T-helper 1 cell treated with Interleukin-12 subunit alpha and Interleukin-12 subunit beta and Interleukin-4 antibody, amounts not matched to agents 30 ng/mL and 1 ng/mL, for 36 hours (primary cell): ENCODE results near the gene AURKA. TPM values are rescaled to one million over a fixed set of nuclear protein-coding genes. Genes with fewer than 3 reads are reported as not detected.
"Not testable (repeated sequence)": the region's sequence is repeated elsewhere in the genome, so short reads cannot be mapped to it uniquely, and the experiment has no call there.

Source experiments
- intact Hi-C: fragments of 100-400 bp; cut with micrococcal nuclease; formaldehyde crosslinking; loops from one replicate; pipeline ENCODE4 v1.15.1; 2024
- total RNA-seq: library from RNA; stranded (reverse); gene quantifications from 2 replicates; pipeline ENCODE4 v1.2.3, GENCODE V29; 2022

Gene AURKA
- total RNA-seq, 1 donor from 2014 or later: 46.7 TPM

DNA sequence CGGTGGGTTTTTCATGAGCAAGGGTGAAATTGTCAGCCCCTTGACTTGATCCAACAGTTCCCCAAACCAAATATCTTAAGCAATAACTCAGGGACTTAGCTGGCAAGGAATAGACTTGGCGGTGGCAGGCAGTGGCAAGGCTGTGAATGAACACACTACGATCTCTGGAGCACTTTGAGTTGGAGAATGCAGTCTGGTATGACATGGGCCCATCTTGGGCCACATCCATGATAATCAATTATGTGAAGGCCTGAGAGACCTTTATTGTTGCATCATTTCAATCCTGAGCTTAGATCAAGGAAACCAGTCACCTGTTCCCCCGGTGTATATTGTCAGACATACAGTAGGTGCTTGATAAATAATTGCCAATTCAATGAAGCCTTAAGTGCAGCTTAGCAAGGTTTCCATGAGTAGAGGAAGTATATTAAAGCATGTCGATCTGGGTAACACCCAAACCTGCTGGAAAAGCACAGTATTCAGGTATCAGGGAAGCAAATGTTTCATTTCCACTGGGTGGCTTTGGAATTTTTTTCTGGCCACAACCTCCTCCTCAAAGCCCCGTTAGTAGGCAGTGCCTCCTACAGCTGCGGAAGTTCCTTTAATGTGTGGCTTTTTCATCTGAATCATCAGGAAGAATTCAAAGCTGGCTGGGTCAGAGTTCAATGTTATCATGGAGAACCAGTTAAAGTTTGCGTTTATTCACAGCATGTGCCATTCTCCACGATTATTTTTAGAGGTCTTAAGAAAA lies 30.2 kb upstream of the AURKA start:
- intact Hi-C loops: no loop called here

DNA sequence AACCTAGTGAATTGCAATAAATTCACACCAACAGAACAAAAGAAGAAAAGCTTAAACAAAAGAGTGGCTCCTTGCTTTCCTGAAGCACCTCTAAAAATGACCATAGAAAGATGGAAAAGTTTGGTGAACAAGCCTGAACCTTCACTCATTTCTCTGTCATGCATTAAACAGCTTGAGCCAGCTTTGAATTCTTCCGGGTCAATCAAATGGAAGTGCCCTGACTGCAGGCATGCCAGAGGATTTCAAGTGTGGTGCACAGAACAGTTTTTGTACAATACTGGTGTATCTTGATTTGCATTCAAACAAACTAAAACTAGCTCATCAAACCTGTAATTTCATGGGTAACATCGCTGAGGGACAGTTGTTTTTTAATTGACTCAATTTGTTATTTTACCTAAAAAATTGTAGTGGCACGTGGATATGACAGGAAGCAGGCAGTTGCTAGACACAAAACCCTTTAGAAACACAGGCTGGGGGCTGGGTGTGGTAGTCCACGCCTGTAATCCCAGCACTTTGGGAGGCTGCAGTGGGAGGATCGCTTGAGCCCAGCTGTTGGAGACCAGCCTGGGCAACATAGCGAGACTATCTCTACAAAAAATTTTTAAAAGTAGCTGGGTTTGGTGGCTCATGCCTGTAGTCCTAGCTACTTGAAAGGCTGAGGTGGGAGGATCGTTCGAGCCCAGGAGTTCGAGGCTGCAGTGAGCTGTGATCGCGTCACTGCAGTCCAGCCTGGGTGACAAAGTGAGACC lies 29.1 kb upstream of the AURKA start:
- intact Hi-C loops: no loop called here

DNA sequence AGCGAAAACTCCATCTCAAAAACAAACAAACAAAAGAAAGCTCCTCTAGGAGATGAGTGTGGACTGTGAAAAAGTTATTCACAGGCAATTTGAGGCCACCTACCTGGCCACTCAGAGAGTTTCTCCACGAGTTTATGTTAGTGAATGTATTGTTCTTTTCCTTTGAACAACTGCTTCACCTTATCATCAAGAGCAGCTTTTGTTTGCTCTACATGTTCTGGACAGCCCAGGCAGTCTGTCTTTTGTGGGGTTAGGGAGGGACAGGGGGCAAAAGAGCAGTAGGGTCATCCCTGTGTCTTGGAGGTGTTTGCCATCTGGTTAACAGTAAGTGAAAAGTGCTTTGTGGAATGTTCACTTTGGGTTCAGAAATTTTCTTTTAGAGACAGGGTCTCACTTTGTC lies 28.0 kb upstream of the AURKA start:
- intact Hi-C loops: no loop called here

DNA sequence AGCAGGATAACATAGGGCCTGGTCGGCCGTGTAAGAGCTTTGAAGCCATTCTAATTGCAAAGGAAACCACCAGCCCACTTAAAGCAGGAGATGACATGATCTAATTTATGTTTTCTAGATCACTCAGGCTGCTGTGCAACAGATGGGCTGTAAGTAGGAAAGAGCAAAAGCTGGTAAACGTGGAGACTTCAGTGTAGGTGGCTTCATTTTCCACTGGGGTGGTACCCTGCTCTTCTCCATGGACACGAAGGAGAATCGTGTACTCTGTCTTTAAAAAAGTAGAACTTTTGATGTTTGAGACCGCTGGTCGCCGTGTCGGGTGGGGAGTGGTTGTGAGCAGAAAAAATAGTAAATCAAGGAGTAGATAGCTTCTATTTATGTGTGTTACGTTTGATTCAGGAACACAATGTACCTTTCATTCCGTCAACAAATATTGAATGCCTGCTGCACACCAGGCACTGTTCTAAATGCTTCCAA lies 26.4 kb upstream of the AURKA start:
- intact Hi-C loops: no loop called here

DNA sequence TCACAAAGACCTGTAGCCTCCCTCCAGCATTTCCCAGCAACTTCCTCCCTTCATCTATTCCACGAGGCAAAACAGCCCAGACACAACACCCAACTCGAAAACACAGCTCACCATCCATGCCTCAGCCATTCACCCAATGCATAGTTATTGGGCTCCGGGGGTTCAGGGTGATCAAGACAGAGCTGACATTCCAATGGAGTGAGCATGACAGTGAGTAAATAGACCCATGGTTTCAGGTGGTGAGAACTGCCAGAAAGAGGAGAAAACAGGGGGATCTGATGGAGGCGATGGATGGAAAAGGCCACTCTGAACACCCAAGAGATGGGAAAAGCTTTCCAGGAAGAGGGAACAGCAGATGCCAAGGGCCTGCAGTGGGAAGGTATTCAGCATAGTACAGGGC lies 25.9 kb upstream of the AURKA start:
- intact Hi-C loops: no loop called here

DNA sequence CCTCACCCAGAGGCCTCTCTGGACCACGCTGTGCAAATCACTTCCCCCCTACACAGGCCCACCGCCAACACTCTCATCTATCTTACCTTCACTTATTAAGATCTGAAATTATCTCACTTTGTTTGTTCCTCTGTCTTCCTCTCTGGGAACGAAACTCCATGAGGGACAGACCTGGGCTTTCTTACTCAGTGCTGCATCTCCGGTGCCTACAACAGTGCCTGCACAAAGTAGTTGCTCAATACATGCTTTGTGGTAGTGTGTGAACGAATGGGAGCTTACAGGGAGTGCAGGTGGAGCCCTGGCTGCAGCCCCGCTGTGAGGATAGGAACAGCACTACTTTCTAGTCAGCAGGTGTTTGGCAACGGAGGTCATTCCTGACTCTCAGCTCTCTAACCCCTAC lies 25.4 kb upstream of the AURKA start:
- intact Hi-C loops: no loop called here

DNA sequence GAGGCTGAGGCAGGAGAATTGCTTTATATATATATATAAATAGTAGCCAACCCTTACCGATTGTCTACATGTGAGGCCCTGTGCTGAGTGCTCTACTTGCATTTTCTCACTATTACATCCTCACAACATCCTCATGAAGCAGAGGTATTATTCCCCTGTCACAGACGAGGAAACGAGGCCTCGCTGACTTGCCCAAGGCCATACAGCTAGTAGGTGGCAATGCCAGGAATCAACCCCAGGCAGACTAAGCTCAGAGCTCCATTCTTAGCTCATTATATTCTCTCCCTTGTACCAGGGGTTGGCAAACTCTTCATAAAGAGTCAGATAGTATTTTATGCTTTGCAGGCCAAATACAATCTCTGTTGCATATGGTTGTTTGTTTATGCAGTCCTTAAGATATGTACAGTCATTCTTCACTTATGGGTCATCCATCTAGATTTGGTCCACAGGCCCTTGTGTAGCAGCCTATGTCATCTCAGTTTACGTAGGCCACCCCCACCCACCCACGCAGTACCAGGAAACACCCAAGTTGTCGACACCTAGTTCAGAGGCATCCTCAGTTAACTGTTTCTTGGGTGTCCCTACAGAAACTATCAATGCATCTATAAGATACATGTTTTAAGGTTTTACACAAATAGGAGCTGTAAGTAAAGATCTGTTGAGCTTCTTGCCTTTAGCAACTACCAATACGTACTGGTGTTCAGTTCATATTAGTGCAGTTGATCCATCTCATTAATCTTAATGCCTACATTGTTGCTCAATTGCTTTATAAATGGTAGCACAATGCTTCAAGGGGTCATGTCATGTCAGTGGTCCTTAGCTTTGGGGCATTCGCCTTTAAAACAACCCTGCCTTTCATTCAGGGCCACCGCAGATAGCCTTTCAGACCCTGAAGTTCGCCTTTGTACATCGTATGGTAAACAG lies 23.1 kb upstream of the AURKA start:
- intact Hi-C loops: loop anchor here (1.0 to 2.0 kb wide), 4 partner anchors 14 to 56 kb away; no protein-coding TSS in a partner anchor

DNA sequence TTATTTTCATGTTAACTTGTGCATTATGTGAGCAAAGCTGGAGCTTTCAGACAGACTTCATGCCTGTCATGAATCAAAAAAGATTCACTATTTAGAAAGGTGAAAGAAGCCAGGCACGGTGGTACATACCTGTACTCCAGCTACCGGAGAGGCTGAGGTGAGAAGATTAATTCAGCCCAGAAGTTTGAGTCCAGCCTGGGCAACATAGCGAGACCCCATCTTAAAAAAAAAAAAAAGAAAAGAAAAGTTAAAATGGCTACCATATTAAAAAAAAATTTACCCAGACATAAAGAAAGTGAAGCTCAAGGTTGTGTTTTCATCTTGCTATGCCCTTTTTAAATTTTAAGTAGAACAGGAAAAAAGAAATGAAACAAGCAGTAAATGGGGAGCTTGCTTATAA lies 20.9 kb upstream of the AURKA start:
- intact Hi-C loops: loop anchor here (1.0 kb wide), 3 partner anchors 13 to 55 kb away; partner anchors contain the start of genes AURKA, CSTF1 and RTF2

DNA sequence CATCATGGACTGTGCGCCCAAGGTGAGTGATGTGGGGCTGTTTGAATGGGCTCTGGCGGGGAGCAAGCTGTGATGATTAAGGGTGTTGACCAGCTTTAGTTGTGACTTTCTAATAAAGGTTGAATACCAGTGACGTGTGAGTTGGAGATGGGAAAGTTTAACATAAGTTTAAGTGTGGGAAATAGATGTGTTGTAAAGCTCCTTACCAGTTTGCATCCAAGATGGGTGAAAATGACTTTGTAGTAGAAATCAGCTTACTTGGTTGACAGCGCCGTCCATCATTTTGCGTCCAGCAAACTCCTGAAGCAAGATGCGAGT lies 20.4 kb upstream of the AURKA start:
- intact Hi-C loops: loop anchor here (1.0 kb wide), 3 partner anchors 12 to 56 kb away; partner anchors contain the start of genes AURKA, CSTF1 and RTF2

DNA sequence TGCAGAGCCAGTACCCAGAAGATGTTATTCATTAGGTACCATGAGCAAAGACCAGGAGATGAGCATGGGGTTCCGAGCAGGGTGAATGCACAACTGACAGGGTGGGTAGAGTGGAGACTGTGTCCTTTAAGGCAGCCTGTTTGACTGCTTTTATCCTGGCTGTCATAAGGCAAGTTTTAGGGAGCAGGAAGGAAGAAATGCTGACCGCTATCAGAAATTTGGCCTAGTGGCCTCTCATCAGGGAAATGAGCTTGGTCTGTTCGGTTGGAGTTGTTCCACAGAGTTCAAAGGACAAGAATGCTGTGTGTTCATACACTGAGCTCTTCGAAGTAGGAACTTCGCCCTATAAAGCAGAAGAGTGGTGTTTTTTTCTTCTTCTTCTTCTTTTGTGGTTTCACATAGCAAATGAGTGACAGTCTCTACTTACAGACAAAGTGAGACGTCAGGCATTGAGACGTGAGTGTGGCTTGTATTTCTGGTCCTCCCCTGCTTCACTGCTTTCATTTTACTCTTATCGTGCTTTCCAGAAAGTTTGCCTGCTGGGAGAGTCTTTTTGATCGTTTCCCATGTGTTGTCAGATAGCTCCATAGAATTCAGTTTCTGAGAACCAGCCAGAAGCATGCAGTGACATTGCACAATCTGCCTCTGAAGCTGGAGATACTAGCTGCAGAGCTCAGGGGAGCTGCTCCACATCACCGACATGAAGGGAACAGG lies 19.9 kb upstream of the AURKA start, which contains the start of gene CASS4:
TSS of gene CASS4 (plus strand) at position 502 of the 714 bp plus-strand sequence. CDS start at position 701, 199 bp downstream.
- intact Hi-C loops: loop anchor here (1.0 kb wide), 3 partner anchors 12 to 56 kb away; partner anchors contain the start of genes AURKA, CSTF1 and RTF2

DNA sequence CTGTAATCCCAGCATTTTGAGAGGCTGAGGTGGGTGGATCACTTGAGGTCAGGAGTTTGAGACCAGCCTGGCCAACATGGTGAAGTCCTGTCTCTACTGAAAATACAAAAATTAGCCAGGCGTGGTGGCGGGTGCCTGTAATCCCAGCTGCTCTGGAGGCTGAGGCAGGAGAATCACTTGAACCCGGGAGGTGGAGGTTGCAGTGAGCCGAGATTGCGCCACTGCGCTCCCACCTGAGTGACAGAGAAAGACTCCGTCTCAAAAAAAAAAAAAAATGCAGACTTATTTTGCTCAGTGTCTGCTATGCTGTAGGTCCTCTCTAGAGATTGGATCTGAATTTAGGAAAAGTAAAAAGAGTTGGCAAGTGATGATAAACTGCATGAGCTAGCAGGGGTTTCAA lies 19.3 kb upstream of the AURKA start:
- intact Hi-C loops: not testable (repeated sequence)

DNA sequence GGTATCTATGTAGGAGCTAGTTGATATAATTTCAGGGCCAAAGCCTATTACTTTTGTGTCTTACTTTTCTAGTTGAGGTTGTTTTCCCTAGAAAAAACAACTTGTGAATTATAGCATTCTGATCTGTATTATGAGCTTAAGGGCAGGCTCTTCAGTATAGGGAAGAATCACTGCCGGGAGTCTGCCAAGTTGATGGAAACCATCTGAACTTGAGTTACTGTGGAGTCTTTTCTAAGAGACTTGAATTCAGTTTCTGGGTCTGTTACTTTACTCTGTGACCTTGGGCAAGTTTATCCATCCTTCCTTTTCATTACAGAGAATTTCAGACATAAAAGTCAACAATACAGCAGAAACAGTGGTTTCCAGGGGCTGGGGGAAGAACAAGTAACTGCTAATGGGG lies 17.9 kb upstream of the AURKA start:
- intact Hi-C loops: no loop called here

DNA sequence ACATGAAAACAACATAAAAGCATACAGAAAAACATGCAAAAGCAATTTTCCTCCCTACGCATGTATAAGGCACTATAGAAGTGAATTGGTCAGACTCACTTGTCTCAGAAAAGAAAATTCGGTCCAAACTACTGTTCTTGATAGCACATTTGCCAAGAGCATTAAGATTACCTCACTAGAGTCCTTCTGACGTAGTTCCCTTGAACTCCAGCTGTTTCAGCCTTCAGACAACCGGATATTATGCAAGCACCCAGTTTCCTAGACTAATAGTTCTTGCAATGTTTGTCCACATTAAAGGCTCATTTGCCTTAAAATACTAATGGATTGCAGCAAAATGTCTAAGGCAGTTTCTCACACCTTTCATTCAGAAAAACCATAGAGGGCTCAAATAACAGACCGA lies 17.5 kb upstream of the AURKA start:
- intact Hi-C loops: no loop called here

DNA sequence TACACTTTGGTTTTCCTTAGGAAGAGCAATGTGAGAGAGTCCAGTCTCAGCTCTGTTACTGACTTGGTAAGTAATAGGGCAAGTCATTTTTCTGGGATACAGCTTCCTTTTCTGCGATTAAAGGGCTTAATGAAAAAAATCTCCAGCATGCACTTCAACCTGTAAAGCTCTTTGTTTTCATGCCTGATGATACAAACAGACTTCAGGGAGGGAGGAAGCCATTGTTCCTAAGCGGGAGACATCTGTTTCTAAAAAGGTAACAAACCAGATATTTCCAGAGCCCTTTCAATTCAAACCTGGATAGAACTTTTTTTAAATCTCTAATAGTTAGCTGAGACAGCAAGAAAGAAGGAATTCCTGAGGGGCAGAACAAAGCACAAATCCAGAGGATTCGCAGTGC lies 14.9 kb upstream of the AURKA start:
- intact Hi-C loops: no loop called here

DNA sequence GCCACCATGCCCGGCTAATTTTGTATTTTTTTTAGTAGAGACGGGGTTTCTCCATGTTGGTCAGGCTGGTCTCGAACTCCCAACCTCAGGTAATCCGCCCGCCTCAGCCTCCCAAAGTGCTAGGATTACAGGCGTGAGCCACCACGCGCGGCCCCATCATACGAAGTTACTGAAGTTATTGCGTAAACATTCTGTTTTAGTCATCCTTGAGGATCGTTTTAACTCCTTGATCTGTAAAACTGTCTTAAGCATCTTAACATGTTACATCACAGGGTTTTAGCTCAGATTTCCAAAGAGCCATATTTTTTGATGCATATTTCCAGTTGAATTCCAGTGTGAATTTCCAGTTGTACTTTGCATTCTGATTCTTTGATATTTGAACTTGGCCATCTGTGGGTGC lies 13.3 kb upstream of the AURKA start:
- intact Hi-C loops: not testable (repeated sequence)

DNA sequence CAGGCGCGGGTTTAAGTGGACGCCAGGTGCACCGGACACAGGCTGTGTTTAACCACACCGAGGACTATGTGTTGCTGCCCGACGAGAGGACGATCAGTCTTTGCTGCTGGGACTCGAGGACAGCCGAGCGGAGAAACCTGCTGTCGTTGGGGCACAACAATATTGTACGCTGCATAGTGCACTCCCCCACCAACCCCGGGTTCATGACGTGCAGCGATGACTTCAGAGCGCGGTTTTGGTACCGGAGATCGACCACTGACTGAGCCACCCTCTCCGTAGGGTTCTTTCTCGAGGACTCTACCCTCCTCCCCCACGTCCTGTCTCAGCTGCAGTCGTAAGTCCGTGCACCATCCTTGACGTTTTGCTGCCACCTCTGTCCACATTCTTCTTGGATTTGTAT lies 11.4 kb upstream of the AURKA start:
- intact Hi-C loops: no loop called here

DNA sequence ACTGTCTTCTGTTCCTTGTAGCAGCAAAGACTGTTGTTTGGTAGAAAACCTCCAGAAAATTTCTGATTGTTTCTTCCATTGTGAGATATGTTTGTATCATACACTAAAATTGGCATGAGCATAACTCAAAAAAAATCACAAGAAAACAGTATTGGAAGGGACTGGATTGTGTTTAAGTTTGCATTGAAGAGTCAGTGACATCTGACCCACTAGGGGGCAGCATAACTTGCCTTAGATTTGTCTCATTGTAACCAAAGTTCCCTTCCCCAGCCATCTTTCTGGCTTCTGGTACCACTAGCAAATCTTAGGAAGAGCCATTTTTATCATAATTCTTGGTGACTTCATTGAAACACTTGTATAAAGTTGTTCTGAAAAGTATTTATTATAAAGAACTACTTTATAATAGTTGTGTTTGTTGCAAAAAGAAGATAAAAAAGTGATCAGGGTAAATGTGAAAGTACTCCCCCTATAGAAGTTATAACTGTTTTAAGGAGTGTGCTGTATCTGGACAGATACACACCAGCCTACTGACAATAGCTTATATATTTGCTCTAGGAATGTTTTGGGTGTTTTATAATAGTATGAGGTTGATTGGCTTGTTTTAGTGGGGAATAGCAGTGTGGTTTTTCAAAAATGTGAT lies 8.1 kb upstream of the AURKA start:
- intact Hi-C loops: loop anchor here (1.0 kb wide), 6 partner anchors 8 to 116 kb away; partner anchors contain the start of genes AURKA, CASS4, CSTF1 and RTF2

DNA sequence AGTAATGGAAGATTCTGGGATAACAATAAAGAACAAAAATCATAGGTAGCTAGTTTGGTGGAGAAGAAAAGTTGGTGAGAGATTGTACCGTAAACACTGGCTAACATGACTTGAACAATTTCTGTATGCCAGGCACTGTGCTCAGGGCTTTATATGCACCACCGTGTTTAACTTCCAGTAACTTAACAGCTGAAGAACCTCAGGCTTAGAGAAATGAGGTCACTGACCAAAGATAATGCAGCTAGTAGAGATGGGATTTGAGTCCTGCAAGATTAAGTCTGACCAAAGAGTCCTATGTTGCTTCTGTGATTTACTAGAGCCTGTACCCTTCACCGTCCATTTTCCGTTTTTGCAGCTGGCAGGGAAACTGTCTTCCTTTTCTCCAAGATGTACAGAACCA lies 3.2 kb upstream of the AURKA start:
- intact Hi-C loops: no loop called here

DNA sequence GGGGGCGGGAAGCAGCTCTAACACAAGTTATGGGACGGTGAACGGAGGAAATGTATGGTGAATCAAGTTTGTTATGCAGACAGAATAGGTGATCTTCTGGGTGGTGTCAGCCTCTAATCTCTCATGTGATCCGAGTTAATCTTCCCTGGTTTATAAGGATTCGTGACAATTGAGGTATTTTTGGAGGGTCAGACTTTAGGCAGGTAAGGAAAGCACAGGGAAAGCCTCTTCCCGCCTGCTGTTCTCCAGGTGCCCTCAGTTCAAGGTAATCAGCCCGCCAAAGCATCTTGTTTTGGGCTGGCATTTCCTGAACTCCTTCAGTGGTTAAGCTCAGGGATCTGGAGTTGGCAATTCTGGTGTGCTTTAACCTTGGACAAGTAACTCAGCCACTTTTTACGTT lies 1.6 kb upstream of the AURKA start:
- intact Hi-C loops: loop anchor here (5.0 kb wide), 3 partner anchors 959 to 1914 kb away; partner anchors contain the start of genes RAB22A and RAE1
